ENCODE measurements around the gene LPCAT3.

LPCAT3 gene

GRCh38 chr12:7059780-7060179 is 41.5 kb upstream of the LPCAT3 start (continued):
- TF ChIP-seq ZFHX2 (tag by site-specific recombination; conservative IDR thresholded peaks at IDR 0.05) (no peak), ZNF157 (tag by site-specific recombination; IDR thresholded peaks at IDR 0.05) (no peak), ELK4 (IDR thresholded peaks at IDR 0.05; ENCODE audit: borderline replicate concordance, low read depth, low read length) (no peak)

- TF ChIP-seq IKZF3 (tag by site-specific recombination; IDR thresholded peaks at IDR 0.05) (no peak), ZNF155 (tag by site-specific recombination; IDR thresholded peaks at IDR 0.05) (no peak), ZNF148 (tag by site-specific recombination; IDR thresholded peaks at IDR 0.05; ENCODE audit: borderline replicate concordance) (no peak), KLF9 (tag by site-specific recombination; IDR thresholded peaks at IDR 0.05; ENCODE audit: low read depth) (no peak), PRDM2 (tag by site-specific recombination; IDR thresholded peaks at IDR 0.05; ENCODE audit: borderline replicate concordance) (no peak), OVOL3 (tag by site-specific recombination; IDR thresholded peaks at IDR 0.05) (no peak), ZBTB1 (tag by site-specific recombination; IDR thresholded peaks at IDR 0.05) (no peak), ZNF670 (tag by site-specific recombination; IDR thresholded peaks at IDR 0.05; ENCODE audit: low read depth) (no peak), ZNF785 (tag by site-specific recombination; IDR thresholded peaks at IDR 0.05) (no peak), ZBTB17 (tag by site-specific recombination; IDR thresholded peaks at IDR 0.05) (no peak), FEZF1 (tag by site-specific recombination; IDR thresholded peaks at IDR 0.05) (no peak)
- Histone ChIP-seq H3K36me3 (ENCODE audit: control insufficient read depth in 2 of 2, insufficient read depth in 1 of 2, low read length in 2 of 2) (no peaks in the 10 kb centered on the region), H3K9me3 (ENCODE audit: control insufficient read depth, insufficient read depth, low read depth, low read length) (no peaks in the 10 kb centered on the region), H3K4me1 (ENCODE audit: control insufficient read depth, insufficient read depth, low read length) (no peaks in the 10 kb centered on the region), H3K27ac (ENCODE audit: extremely low read depth, low read depth, low read length) (no peak overlapping the region), H3K4me3 (ENCODE audit: low read depth, low read length) (no peak overlapping the region)
- CTCF ChIA-PET = interaction anchor here (0.7 to 2.5 kb wide), 6 partner anchors 16 to 96 kb away, joined by 3 to 8 read pairs (median 4); partner anchors contain the start of gene C1RL
- POLR2A ChIA-PET = no interaction called here
Observed at GRCh38 chr12:7058850-7059395, 40.6 kb upstream of the LPCAT3 start.

Measured in HEK293 (cell line).